Panc1 (cell line): ENCODE measurements around the gene UGT1A8. TPM values are rescaled to one million over a fixed set of nuclear protein-coding genes. Genes with fewer than 3 reads are reported as not detected.

Source experiments
- ATAC-seq: fragments of 200-7000 bp; cut with Tn5 transposase; 2 replicates; pipeline ENCODE4 v1.9.1; 2020; ENCODE audit warnings: mild to moderate bottlenecking, moderate library complexity
- BruUV-seq: library from RNA; stranded (reverse); fragments of 400-500 nt; replicated peaks from 2 replicates; lab custom pipeline; 2021; lab: Mats Ljungman, UMichigan
- CTCF ChIA-PET: fragments of 300-600 bp; sonication (Branson Sonifier 250); formaldehyde crosslinking; loops from one replicate; lab custom pipeline; 2022; ENCODE audit warnings: antibody characterized with exemption; lab: Charles Lee
- POLR2A ChIA-PET: fragments of 300-600 bp; sonication (Branson Sonifier 250); formaldehyde crosslinking; loops from one replicate; lab custom pipeline; 2022; ENCODE audit warnings: antibody characterized with exemption; lab: Charles Lee
- DNase-seq: peaks from one replicate; pipeline ENCODE4 v3.0.0-alpha.2; 2010; ENCODE audit warnings: low read depth, low spot score
- H3K27ac ChIP-seq: 2 replicates; pipeline ENCODE4 v1.5.1; 2011; ENCODE audit warnings: mild to moderate bottlenecking, low read length, inconsistent platforms
- H3K27me3 ChIP-seq: fragments of 200-500 bp; sonication (Bioruptor generic); 2 replicates; pipeline ENCODE4 v1.6.0; 2014; ENCODE audit warnings: low read length, inconsistent platforms; ENCODE audit not compliant: control insufficient read depth, insufficient read depth
- H3K36me3 ChIP-seq: fragments of 200-500 bp; sonication (Bioruptor generic); 2 replicates; pipeline ENCODE4 v1.5.1; 2014; ENCODE audit warnings: inconsistent platforms, mild to moderate bottlenecking, low read length, moderate library complexity; ENCODE audit not compliant: control insufficient read depth, insufficient read depth
- H3K4me1 ChIP-seq: 2 replicates; pipeline ENCODE4 v1.5.1; 2011; ENCODE audit warnings: inconsistent platforms, mild to moderate bottlenecking, low read length, moderate library complexity; ENCODE audit not compliant: control insufficient read depth, insufficient read depth
- H3K4me3 ChIP-seq, 2 experiments: 2 replicates each; pipeline ENCODE4 v1.5.1; 2011 to 2012; ENCODE audit warnings: low read depth in 2 of 2, low read length in 2 of 2, mild to moderate bottlenecking in 2 of 2, inconsistent platforms in 1 of 2, moderate library complexity in 1 of 2
- H3K9me3 ChIP-seq: fragments of 200-500 bp; sonication (Bioruptor generic); 2 replicates; pipeline ENCODE4 v1.5.1; 2014; ENCODE audit warnings: low read depth, mild to moderate bottlenecking, inconsistent platforms, low read length, moderate library complexity; ENCODE audit not compliant: control insufficient read depth, insufficient read depth
- POLR2AphosphoS5 ChIP-seq: IDR thresholded peaks from 2 replicates; pipeline ENCODE4 v1.6.1; 2012; ENCODE audit warnings: mild to moderate bottlenecking, low read depth, low read length, moderate library complexity
- SIN3A ChIP-seq: IDR thresholded peaks from 2 replicates; pipeline ENCODE4 v1.6.1; 2012; ENCODE audit warnings: low read depth, mild to moderate bottlenecking, low read length, moderate library complexity, borderline replicate concordance; ENCODE audit not compliant: insufficient read depth
- TCF7L2 ChIP-seq: IDR thresholded peaks from 2 replicates; pipeline ENCODE4 v1.6.1; 2011; ENCODE audit warnings: mild to moderate bottlenecking, low read depth, low read length, inconsistent platforms
- in situ Hi-C: cut with HindIII; loops from 2 replicates; pipeline ENCODE4 v1.10.0; 2016; ENCODE audit warnings: low sequenced_read_pairs, low pct_unique_long_range_greater_than_20kb
- intact Hi-C: fragments of 100-400 bp; cut with micrococcal nuclease; formaldehyde crosslinking; loops from one replicate; pipeline ENCODE4 v1.10.0; 2022; ENCODE audit not compliant: unreplicated experiment
- total RNA-seq: library from RNA; stranded (reverse); gene quantifications from one replicate; pipeline ENCODE4 v1.2.1, GENCODE V29; 2021; ENCODE audit not compliant: unreplicated experiment
- TF ChIP-seq, protein P1 (sequence below): fragments of 450-650 bp; IDR thresholded peaks from 2 replicates; pipeline ENCODE4 v1.5.1; 2017; ENCODE audit warnings: mild to moderate bottlenecking
- TF ChIP-seq, protein P2 (sequence below), 2 experiments: IDR thresholded peaks; 2 replicates each; pipeline ENCODE4 v1.6.1; 2011 to 2012; ENCODE audit warnings: low read depth in 2 of 2, control low read depth in 1 of 2, low read length in 1 of 2, mild to moderate bottlenecking in 1 of 2, moderate library complexity in 1 of 2; ENCODE audit not compliant: insufficient read depth in 1 of 2

UGT1A8 gene
- total RNA-seq, 1 experiment from 2014 or later: 0.15 TPM

DNA sequence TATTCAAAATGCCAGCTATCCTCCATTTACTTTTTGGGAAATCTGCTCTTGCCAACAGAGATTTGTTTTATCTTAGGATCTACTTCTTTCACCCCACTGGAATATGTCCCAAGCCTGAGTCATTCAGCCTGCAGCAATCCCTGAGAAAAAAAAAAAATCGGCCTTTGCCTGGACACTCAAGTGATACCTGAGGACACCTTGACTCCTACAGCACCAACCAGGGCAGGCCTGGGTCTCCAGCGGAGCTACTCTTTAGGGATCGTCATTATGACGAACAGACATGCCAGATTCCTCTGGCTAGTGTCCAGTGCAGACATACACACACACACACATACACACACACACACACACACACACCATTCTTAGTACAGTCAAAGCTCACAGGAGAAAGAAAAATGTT is 73.0 kb downstream of the UGT1A8 start:
- Histone ChIP-seq H3K9me3 (no peaks in the 10 kb centered on the region), H3K27ac (no peak overlapping the region), H3K4me3 (no peak overlapping the region), H3K36me3 (no peaks in the 10 kb centered on the region), H3K4me1 (peaks cover 8% of the 10 kb centered on the region), H3K27me3 (no peaks in the 10 kb centered on the region)
- DNase-seq: no peak
- CTCF ChIA-PET: no interaction called here
- TF ChIP-seq SIN3A: no peak
- TF ChIP-seq POLR2AphosphoS5: no peak
- no TSS peak for BruUV-seq
- POLR2A ChIA-PET: interaction anchor here (0.7 kb wide), 1 partner anchor 77 kb away, joined by 4 read pairs; no protein-coding TSS in a partner anchor
- in situ Hi-C loops (no loop called here), intact Hi-C loops (no loop called here)
- no peak for ATAC-seq

DNA sequence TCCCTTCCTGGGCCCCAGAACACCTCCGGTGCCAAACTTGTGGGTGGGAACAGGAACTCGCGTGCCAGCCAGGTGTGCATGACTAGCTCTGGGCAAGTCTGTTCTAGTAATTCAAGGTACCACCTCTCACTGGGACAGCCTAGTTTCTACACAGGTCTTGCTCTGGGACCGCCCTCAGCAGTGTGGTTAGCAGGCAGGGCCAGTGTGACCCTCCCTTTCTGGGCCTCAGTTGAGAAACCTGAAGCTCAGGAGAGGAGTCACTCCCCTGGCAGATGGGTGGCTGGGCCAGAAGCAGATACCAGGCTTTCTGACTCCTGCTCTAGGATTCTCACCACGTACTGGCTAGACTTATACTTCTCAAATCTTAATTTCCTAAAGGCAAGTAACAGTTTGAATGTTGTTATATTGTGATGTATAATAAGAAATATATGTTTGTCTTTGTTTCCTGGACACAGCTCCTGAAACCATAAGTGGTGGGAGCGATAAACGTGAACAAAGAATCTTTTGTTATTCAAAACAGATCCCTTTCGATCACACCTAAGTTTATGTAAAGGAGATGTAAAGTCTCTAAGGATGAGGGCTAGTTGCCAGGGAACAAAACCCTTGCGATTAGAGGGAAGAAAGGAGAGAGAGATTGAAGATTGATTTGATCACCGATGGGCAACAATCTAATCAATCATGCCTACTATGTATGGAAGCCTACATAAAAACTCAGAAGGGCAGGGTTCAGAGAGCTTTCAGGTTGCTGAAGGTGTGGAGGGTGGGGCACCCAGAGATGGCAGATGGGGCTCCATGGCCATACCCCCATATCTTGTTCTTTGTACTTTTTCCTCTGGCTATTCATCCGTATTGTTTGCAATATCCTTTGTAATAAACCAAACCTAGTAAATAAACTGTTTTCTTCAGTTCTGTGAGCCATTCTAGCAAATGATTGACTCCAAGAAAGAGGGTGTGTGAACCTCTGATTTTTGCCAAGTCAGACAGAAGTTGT is 74.3 kb downstream of the UGT1A8 start:
- no peak for ATAC-seq
- ChIA-PET CTCF (interaction anchor here (0.5 to 0.6 kb wide), 2 partner anchors 141 to 209 kb away, joined by 3 to 8 read pairs; no protein-coding TSS in a partner anchor), POLR2A (no interaction called here)
- DNase-seq: no peak
- no peaks in the 10 kb centered on the region for H3K27me3 ChIP-seq
- in situ Hi-C loops: no loop called here
- H3K4me3 ChIP-seq: no peak overlapping the region
- TF ChIP-seq POLR2AphosphoS5 (no peak), TCF7L2 (no peak), SIN3A (no peak)
- TF ChIP-seq, protein P1, sequence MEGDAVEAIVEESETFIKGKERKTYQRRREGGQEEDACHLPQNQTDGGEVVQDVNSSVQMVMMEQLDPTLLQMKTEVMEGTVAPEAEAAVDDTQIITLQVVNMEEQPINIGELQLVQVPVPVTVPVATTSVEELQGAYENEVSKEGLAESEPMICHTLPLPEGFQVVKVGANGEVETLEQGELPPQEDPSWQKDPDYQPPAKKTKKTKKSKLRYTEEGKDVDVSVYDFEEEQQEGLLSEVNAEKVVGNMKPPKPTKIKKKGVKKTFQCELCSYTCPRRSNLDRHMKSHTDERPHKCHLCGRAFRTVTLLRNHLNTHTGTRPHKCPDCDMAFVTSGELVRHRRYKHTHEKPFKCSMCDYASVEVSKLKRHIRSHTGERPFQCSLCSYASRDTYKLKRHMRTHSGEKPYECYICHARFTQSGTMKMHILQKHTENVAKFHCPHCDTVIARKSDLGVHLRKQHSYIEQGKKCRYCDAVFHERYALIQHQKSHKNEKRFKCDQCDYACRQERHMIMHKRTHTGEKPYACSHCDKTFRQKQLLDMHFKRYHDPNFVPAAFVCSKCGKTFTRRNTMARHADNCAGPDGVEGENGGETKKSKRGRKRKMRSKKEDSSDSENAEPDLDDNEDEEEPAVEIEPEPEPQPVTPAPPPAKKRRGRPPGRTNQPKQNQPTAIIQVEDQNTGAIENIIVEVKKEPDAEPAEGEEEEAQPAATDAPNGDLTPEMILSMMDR: no peak
- TF ChIP-seq, protein P2, sequence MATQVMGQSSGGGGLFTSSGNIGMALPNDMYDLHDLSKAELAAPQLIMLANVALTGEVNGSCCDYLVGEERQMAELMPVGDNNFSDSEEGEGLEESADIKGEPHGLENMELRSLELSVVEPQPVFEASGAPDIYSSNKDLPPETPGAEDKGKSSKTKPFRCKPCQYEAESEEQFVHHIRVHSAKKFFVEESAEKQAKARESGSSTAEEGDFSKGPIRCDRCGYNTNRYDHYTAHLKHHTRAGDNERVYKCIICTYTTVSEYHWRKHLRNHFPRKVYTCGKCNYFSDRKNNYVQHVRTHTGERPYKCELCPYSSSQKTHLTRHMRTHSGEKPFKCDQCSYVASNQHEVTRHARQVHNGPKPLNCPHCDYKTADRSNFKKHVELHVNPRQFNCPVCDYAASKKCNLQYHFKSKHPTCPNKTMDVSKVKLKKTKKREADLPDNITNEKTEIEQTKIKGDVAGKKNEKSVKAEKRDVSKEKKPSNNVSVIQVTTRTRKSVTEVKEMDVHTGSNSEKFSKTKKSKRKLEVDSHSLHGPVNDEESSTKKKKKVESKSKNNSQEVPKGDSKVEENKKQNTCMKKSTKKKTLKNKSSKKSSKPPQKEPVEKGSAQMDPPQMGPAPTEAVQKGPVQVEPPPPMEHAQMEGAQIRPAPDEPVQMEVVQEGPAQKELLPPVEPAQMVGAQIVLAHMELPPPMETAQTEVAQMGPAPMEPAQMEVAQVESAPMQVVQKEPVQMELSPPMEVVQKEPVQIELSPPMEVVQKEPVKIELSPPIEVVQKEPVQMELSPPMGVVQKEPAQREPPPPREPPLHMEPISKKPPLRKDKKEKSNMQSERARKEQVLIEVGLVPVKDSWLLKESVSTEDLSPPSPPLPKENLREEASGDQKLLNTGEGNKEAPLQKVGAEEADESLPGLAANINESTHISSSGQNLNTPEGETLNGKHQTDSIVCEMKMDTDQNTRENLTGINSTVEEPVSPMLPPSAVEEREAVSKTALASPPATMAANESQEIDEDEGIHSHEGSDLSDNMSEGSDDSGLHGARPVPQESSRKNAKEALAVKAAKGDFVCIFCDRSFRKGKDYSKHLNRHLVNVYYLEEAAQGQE (IDR thresholded peaks at IDR 0.05; ENCODE audit: insufficient read depth in 1 of 2, low read depth in 2 of 2, low read length in 1 of 2): no peak
- intact Hi-C loops: no loop called here
- no peak overlapping the region for H3K27ac ChIP-seq
- H3K36me3 ChIP-seq: no peaks in the 10 kb centered on the region
- no TSS peak for BruUV-seq
- H3K4me1 ChIP-seq: peaks cover 8% of the 10 kb centered on the region
- H3K9me3 ChIP-seq: no peaks in the 10 kb centered on the region
